HG02798 (cell line): ENCODE data around the gene GAPDH.
A peak's percentile ranks its signal among the peaks of the same experiment; 100 is the strongest.
"Not testable (repeated sequence)": the region's sequence is repeated elsewhere in the genome, so short reads cannot be mapped to it uniquely, and the experiment has no call there.

Experiments
- ATAC-seq: cut with Tn5 transposase; IDR thresholded peaks from one replicate; pipeline ENCODE4 v1.9.1; 2021; ENCODE audit warnings: mild to moderate bottlenecking; ENCODE audit not compliant: unreplicated experiment, poor library complexity

Gene GAPDH

DNA sequence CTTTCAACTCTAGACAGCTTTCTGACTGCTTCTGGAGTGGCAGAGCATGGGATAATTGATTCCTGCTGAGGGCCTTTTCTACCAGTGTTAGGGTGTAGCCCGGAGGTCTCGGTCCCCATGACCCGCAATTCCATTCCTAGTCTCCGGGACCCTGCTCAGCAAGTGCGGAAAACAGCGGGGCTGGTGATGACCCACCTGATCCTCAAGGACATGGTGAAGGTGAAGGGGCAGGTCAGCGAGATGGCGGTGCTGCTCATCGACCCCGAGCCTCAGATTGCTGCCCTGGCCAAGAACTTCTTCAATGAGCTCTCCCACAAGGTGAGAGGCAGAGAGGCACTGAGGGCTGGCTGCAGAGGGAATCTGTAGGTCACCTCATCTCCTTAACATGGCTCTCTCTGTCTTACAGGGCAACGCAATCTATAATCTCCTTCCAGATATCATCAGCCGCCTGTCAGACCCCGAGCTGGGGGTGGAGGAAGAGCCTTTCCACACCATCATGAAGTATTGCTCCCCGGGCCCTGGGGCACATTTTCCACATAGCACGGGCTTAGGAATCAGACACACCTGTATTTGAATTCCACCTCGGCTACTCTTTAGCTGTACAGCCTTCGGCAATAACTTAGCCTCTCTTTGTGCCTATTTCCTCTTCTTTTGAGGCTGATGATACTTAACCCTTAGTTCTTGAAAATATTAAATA, 5.6 kb upstream of the GAPDH start:
- no peak for ATAC-seq

DNA sequence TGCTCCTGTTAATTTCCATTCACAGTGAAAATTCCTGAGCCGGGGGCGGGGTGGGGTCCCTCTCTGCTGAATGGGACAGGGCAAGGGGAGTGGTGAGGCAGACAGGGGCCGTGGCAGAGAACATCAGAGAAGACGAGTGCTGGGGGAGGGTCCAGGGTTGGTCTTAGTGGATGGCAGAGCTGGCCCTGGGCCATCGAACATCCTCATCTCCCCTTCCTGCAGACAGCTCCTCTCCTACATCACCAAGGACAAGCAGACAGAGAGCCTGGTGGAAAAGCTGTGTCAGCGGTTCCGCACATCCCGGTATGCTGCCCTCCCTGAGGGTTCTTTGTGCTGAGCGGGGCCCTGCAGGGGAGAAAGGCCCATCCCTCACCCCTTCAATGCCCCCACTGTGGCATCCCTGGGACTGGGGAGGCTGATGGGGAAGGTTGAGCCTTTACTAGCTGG, 5.0 kb upstream of the GAPDH start:
- no peak for ATAC-seq

DNA sequence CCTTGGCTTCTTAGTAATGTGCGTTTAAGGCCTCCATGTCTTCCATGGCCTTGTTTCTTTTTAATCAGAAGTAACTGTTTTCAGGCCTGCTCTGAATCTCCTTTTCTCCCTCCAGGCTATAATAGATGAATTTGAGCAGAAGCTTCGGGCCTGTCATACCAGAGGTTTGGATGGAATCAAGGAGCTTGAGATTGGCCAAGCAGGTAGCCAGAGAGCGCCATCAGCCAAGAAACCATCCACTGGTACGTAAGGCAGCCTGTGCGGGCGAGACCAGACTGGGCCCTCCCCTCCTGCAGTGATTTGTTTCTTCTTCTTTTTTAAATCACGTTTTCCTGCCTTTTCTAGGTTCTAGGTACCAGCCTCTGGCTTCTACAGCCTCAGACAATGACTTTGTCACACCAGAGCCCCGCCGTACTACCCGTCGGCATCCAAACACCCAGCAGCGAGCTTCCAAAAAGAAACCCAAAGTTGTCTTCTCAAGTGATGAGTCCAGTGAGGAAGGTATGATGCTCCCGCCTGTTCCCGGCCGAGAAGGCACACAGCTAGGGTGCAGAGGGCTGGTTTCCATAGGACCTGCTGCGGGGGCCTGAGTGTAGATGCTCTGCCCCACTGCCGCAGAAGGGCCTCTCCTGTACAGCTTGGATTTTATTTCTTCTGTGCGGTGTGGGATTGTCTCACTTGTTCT, 3.6 kb upstream of the GAPDH start:
- ATAC-seq = no peak

DNA sequence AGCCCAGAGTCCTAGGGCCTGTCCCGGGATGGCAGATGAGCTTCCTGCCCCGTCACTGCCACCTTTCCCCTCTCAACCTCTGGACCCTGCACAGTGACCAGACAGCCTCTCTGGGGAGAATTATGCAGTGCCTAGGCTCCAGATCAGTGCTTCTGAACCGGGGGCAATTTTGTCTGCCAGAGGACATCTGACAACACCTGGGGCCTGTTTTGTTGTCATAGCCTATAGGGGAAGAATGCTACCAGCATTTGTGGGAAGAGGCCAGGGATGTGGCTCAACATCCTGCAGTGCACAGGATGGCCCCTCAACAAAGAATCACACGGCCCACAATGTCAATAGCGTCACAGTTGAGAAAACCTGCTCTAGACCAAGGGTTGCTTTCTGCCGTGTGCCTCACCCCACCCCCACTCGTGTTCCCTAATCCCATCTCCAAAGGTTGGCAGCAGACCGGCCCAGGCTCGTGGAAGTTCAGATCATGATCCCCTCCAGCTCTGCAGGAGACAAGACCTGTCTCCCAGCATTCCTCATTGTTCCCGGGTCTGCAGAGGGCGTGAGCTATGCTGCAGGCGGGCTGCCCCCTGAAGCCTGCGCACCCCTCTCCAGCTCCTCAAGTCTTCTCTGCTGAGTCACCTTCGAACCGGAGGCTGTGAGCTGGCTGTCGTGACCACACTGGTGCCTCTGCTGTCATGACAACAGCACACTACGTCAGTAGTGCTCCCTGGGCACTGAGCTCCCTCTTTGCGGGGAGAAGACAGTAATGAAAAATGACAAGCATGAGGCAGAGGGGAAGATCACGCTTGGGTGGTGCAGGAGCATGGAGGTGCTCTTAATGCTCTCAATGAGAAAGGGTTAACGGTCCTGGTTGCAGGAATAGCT, 2.0 kb upstream of the GAPDH start:
- ATAC-seq = no peak

DNA sequence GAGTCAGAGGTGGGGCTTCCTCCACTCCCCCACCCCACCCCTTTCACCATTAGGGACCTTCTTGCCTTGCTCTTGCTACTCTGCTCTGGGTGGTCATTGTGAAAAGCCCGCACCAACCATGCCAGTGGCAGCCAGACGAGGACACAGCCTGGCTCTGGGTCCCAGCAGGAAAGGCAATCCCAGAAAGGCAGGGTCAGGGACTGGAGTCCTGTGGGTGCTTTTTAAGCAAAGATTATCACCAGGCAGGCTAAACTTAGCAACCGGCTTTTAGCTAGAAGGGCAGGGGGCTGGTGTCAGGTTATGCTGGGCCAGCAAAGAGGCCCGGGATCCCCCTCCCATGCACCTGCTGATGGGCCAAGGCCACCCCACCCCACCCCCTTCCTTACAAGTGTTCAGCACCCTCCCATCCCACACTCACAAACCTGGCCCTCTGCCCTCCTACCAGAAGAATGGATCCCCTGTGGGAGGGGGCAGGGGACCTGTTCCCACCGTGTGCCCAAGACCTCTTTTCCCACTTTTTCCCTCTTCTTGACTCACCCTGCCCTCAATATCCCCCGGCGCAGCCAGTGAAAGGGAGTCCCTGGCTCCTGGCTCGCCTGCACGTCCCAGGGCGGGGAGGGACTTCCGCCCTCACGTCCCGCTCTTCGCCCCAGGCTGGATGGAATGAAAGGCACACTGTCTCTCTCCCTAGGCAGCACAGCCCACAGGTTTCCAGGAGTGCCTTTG, 1.2 kb upstream of the GAPDH start:
- peak; percentile 0 for ATAC-seq

DNA sequence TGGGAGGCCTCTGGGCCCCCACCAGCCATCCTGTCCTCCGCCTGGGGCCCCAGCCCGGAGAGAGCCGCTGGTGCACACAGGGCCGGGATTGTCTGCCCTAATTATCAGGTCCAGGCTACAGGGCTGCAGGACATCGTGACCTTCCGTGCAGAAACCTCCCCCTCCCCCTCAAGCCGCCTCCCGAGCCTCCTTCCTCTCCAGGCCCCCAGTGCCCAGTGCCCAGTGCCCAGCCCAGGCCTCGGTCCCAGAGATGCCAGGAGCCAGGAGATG, 729 bp upstream of the GAPDH start:
- no peak for ATAC-seq

DNA sequence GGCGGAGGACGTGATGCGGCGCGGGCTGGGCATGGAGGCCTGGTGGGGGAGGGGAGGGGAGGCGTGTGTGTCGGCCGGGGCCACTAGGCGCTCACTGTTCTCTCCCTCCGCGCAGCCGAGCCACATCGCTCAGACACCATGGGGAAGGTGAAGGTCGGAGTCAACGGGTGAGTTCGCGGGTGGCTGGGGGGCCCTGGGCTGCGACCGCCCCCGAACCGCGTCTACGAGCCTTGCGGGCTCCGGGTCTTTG, 303 bp downstream of the GAPDH start:
- no peak for ATAC-seq

DNA sequence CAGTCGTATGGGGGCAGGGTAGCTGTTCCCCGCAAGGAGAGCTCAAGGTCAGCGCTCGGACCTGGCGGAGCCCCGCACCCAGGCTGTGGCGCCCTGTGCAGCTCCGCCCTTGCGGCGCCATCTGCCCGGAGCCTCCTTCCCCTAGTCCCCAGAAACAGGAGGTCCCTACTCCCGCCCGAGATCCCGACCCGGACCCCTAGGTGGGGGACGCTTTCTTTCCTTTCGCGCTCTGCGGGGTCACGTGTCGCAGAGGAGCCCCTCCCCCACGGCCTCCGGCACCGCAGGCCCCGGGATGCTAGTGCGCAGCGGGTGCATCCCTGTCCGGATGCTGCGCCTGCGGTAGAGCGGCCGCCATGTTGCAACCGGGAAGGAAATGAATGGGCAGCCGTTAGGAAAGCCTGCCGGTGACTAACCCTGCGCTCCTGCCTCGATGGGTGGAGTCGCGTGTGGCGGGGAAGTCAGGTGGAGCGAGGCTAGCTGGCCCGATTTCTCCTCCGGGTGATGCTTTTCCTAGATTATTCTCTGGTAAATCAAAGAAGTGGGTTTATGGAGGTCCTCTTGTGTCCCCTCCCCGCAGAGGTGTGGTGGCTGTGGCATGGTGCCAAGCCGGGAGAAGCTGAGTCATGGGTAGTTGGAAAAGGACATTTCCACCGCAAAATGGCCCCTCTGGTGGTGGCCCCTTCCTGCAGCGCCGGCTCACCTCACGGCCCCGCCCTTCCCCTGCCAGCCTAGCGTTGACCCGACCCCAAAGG, 804 bp downstream of the GAPDH start:
- ATAC-seq = peak; percentile 11

DNA sequence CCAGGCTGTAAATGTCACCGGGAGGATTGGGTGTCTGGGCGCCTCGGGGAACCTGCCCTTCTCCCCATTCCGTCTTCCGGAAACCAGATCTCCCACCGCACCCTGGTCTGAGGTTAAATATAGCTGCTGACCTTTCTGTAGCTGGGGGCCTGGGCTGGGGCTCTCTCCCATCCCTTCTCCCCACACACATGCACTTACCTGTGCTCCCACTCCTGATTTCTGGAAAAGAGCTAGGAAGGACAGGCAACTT, 1.3 kb downstream of the GAPDH start:
- ATAC-seq = no peak

DNA sequence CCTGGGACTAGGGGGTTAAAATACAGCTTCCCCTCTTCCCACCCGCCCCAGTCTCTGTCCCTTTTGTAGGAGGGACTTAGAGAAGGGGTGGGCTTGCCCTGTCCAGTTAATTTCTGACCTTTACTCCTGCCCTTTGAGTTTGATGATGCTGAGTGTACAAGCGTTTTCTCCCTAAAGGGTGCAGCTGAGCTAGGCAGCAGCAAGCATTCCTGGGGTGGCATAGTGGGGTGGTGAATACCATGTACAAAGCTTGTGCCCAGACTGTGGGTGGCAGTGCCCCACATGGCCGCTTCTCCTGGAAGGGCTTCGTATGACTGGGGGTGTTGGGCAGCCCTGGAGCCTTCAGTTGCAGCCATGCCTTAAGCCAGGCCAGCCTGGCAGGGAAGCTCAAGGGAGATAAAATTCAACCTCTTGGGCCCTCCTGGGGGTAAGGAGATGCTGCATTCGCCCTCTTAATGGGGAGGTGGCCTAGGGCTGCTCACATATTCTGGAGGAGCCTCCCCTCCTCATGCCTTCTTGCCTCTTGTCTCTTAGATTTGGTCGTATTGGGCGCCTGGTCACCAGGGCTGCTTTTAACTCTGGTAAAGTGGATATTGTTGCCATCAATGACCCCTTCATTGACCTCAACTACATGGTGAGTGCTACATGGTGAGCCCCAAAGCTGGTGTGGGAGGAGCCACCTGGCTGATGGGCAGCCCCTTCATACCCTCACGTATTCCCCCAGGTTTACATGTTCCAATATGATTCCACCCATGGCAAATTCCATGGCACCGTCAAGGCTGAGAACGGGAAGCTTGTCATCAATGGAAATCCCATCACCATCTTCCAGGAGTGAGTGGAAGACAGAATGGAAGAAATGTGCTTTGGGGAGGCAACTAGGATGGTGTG, 1.9 kb downstream of the GAPDH start:
- ATAC-seq = no peak

DNA sequence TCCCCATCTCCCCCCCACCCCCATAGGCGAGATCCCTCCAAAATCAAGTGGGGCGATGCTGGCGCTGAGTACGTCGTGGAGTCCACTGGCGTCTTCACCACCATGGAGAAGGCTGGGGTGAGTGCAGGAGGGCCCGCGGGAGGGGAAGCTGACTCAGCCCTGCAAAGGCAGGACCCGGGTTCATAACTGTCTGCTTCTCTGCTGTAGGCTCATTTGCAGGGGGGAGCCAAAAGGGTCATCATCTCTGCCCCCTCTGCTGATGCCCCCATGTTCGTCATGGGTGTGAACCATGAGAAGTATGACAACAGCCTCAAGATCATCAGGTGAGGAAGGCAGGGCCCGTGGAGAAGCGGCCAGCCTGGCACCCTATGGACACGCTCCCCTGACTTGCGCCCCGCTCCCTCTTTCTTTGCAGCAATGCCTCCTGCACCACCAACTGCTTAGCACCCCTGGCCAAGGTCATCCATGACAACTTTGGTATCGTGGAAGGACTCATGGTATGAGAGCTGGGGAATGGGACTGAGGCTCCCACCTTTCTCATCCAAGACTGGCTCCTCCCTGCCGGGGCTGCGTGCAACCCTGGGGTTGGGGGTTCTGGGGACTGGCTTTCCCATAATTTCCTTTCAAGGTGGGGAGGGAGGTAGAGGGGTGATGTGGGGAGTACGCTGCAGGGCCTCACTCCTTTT, 2.7 kb downstream of the GAPDH start:
- no peak for ATAC-seq

DNA sequence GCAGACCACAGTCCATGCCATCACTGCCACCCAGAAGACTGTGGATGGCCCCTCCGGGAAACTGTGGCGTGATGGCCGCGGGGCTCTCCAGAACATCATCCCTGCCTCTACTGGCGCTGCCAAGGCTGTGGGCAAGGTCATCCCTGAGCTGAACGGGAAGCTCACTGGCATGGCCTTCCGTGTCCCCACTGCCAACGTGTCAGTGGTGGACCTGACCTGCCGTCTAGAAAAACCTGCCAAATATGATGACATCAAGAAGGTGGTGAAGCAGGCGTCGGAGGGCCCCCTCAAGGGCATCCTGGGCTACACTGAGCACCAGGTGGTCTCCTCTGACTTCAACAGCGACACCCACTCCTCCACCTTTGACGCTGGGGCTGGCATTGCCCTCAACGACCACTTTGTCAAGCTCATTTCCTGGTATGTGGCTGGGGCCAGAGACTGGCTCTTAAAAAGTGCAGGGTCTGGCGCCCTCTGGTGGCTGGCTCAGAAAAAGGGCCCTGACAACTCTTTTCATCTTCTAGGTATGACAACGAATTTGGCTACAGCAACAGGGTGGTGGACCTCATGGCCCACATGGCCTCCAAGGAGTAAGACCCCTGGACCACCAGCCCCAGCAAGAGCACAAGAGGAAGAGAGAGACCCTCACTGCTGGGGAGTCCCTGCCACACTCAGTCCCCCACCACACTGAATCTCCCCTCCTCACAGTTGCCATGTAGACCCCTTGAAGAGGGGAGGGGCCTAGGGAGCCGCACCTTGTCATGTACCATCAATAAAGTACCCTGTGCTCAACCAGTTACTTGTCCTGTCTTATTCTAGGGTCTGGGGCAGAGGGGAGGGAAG, 3.5 kb downstream of the GAPDH start:
- not testable (repeated sequence) for ATAC-seq

DNA sequence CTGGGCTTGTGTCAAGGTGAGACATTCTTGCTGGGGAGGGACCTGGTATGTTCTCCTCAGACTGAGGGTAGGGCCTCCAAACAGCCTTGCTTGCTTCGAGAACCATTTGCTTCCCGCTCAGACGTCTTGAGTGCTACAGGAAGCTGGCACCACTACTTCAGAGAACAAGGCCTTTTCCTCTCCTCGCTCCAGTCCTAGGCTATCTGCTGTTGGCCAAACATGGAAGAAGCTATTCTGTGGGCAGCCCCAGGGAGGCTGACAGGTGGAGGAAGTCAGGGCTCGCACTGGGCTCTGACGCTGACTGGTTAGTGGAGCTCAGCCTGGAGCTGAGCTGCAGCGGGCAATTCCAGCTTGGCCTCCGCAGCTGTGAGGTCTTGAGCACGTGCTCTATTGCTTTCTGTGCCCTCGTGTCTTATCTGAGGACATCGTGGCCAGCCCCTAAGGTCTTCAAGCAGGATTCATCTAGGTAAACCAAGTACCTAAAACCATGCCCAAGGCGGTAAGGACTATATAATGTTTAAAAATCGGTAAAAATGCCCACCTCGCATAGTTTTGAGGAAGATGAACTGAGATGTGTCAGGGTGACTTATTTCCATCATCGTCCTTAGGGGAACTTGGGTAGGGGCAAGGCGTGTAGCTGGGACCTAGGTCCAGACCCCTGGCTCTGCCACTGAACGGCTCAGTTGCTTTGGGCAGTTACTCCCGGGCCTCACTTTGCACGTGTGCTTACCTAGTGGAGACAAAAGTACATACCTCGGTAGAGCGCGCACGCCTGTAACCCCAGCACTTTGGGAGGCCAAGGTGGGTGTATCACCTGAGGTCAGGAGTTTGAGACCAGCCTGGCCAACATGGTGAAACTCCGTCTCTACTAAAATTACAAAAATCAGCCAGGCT, 4.3 kb downstream of the GAPDH start:
- ATAC-seq = no peak

DNA sequence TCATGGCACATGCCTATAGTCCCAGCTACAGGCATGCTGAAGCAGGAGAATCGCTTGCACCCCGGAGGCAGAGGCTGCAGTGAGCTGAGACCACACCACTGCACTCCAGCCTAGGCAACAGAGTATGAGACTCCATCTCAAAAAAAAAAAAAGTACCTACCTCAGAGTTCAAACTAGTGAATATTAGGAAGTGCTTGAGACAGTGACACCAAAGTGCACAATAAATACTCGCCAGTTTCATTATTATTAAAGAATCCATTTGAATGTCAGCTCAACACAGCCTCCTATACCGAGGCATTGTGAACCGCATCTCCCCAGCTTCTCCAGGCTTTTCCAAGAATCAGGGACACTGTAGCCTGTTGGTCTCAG, 5.0 kb downstream of the GAPDH start:
- ATAC-seq = no peak

DNA sequence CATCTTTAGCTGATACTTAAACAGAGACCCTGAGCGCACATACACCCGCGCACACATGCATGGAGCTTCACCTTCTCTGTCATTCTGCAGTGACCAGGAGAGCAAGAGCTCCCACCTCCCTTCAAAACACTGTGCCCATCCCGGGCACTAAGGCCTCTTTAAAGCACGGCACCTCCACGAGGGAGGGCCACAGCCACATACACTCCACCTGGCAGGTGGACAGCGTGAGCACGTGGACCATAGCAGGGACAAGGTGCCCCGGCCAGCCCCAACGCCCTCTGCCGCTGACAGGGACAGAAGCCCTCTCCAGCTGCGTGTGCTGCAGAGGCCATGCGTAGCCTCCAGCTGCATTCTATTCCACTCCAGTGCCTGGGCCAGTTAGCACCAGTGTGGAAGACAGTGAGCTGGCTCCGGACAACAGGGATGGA, 5.4 kb downstream of the GAPDH start:
- no peak for ATAC-seq

DNA sequence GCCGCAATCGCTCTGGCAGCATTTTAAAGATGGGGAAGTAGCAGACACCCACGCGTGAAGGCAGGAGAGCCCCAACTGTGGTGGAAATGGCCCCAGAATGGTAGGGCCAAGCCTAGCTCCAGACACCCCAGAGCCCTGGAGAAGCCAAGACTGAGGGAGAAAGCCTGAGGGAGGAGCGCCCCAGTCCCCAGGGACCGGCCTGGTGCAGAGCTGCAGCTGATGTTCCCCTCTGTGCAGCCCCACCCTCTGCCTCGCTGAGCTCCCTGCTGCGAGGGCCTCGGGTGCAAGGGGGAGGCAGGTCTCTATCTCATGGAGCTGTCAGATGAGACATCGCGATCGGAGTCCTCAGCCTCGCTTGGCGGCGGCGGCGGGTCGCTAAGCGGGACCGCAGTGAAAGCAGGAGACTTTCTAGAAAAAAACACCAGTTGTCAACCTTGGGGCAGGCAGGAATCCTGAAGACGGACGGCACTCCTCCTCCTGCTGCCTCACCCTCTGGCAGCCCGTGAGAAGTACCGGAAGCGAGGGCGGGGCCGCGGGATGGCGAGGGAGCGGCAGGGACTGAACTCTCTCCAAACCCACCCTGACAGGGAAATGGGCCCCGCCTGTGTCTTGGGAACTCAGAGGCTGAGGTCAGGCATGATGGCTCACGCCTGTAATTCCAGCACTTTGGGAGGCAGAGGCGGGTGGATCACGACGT, 6.0 kb downstream of the GAPDH start:
- no peak for ATAC-seq
